Epidermal melanocyte (primary cell): Measurements from ENCODE around the gene TBX3.

Experiments
- DNase-seq: peaks from one replicate; pipeline ENCODE4 v3.0.0; 2011; ENCODE audit warnings: low spot score; ENCODE audit not compliant: insufficient read length

The TBX3 gene

GRCh38 chr12:114627393-114627792 is 56.6 kb downstream of the TBX3 start:
- no peak for DNase-seq

DNA sequence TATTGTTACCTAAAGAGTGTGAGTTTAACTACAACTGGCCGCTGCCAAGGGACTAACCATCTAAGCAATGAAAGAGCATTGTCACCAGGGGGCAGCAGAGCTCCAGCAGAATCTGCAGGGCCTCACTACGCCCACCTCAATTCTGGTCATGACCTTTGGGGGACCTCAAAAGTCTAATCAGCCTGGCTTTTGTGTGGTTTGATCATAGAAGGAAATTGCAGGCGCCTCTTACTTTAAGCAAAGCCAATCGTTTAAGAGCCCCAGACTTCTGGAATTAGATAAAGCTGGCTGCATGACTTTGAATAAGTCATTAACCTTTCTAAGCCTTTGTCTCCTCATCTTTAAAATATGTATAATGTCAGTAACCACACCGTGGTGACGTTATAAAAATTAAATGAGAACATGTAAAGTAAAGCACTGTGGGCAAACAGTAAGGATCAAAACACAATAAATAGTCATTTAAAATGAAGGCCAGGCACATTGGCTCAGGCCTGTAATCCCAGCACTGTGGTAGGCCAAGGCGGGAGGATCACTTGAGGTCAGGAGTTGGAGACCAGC is 58.6 kb downstream of the TBX3 start:
- no peak for DNase-seq

GRCh38 chr12:114623737-114624136 is 60.2 kb downstream of the TBX3 start:
- DNase-seq, result no peak
